CD4-positive, alpha-beta T cell treated with Interleukin-12 subunit alpha and Interleukin-12 subunit beta, for 1 hour (primary cell): Measurements from ENCODE around the gene SGO1.

Source experiments
- DNase-seq: peaks from one replicate; pipeline ENCODE4 v3.0.0-alpha.2; 2020

SGO1 gene

GRCh38 chr3:20154078-20154477 is 31.9 kb downstream of the SGO1 start:
- DNase-seq: no peak

GRCh38 chr3:20148466-20148865 is 37.5 kb downstream of the SGO1 start:
- no peak for DNase-seq

- no peak for DNase-seq
Measured at GRCh38 chr3:20147361-20147760, 38.6 kb downstream of the SGO1 start.

- DNase-seq: no peak
Measured at GRCh38 chr3:20146301-20146700, 39.7 kb downstream of the SGO1 start.

- DNase-seq: no peak
Measured at GRCh38 chr3:20145874-20146273, 40.1 kb downstream of the SGO1 start.

GRCh38 chr3:20143519-20143918 is 42.5 kb downstream of the SGO1 start:
- no peak for DNase-seq

- DNase-seq: no peak
Measured at GRCh38 chr3:20142517-20142916, 43.5 kb downstream of the SGO1 start.

- no peak for DNase-seq
Measured at GRCh38 chr3:20141851-20142250, 44.2 kb downstream of the SGO1 start.

- DNase-seq: no peak
Measured at GRCh38 chr3:20141316-20141715, 44.7 kb downstream of the SGO1 start.

GRCh38 chr3:20140881-20141280 is 45.1 kb downstream of the SGO1 start:
- DNase-seq: no peak

- no peak for DNase-seq
Measured at GRCh38 chr3:20137647-20138046, 48.4 kb downstream of the SGO1 start.

GRCh38 chr3:20136231-20136630 is 49.8 kb downstream of the SGO1 start:
- no peak for DNase-seq

GRCh38 chr3:20130106-20130505 is 55.9 kb downstream of the SGO1 start:
- DNase-seq: no peak

- no peak for DNase-seq
Measured at GRCh38 chr3:20128358-20128757, 57.6 kb downstream of the SGO1 start.

GRCh38 chr3:20125897-20126296 is 60.1 kb downstream of the SGO1 start:
- DNase-seq: no peak

- no peak for DNase-seq
Measured at GRCh38 chr3:20125289-20125688, 60.7 kb downstream of the SGO1 start.

- DNase-seq: no peak
Measured at GRCh38 chr3:20123131-20123652, 62.8 kb downstream of the SGO1 start.

GRCh38 chr3:20121088-20121487 is 64.9 kb downstream of the SGO1 start:
- DNase-seq: no peak
